Fibroblast of lung (primary cell): ENCODE results near the gene SPATA19.

Source experiments
- EZH2 ChIP-seq: IDR thresholded peaks from 2 replicates; pipeline ENCODE4 v1.5.1; 2012; ENCODE audit warnings: low read length, control low read depth, mild to moderate bottlenecking; ENCODE audit errors: missing control alignments
- TF ChIP-seq, protein P1 (sequence below), 2 donors: IDR thresholded peaks in 1 of 2; conservative IDR thresholded peaks in 1 of 2; 1 replicate in 1 of 2; 2 replicates in 1 of 2; pipeline ENCODE4 v1.5.1; 2011 to 2012; ENCODE audit warnings: low read length in 2 of 2, control low read depth in 1 of 2, inconsistent platforms in 1 of 2, low read depth in 1 of 2, mild to moderate bottlenecking in 1 of 2

DNA sequence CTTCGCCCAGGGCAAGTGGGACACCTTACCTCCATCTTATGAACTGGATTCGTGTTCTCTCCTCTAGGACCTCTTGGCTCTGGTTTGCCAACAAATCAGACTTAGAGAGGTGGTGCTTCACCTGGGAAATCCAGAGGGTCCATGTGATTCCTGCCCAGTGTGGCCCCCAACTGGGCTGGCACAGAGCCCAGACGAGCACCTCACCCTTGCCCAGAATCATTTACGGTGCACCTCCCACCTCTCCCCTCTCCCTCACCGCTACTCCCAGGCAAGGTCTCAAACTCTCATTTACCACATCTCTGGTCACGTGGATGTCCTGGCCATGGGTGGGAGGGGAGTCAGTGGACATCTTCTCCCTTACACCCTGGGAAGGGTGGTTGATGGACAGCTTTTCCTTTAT is 1.1 kb downstream of the SPATA19 start:
- TF ChIP-seq EZH2, result no peak
- TF ChIP-seq, protein P1, sequence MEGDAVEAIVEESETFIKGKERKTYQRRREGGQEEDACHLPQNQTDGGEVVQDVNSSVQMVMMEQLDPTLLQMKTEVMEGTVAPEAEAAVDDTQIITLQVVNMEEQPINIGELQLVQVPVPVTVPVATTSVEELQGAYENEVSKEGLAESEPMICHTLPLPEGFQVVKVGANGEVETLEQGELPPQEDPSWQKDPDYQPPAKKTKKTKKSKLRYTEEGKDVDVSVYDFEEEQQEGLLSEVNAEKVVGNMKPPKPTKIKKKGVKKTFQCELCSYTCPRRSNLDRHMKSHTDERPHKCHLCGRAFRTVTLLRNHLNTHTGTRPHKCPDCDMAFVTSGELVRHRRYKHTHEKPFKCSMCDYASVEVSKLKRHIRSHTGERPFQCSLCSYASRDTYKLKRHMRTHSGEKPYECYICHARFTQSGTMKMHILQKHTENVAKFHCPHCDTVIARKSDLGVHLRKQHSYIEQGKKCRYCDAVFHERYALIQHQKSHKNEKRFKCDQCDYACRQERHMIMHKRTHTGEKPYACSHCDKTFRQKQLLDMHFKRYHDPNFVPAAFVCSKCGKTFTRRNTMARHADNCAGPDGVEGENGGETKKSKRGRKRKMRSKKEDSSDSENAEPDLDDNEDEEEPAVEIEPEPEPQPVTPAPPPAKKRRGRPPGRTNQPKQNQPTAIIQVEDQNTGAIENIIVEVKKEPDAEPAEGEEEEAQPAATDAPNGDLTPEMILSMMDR (conservative IDR thresholded peaks at IDR 0.05 in 1 of 2, IDR thresholded peaks at IDR 0.05 in 1 of 2; ENCODE audit: low read depth in 1 of 2, low read length in 2 of 2), result no peak
